Smooth muscle cell (in vitro differentiated cells): Measurements from ENCODE around the gene NTN1. TPM values are rescaled to one million over a fixed set of nuclear protein-coding genes. Genes with fewer than 3 reads are reported as not detected.

ENCODE experiments used
- DNase-seq: peaks from one replicate; lab custom pipeline; 2025; ENCODE audit not compliant: unreplicated experiment; lab: John Stamatoyannopoulos, UW
- H2AFZ ChIP-seq: fragments of 200-600 bp; sonication (generic); 2 replicates; pipeline ENCODE4 v1.6.0; 2016; ENCODE audit warnings: antibody characterized with exemption, low read depth, mild to moderate bottlenecking
- H3F3A ChIP-seq: fragments of 200-600 bp; sonication (generic); 2 replicates; pipeline ENCODE4 v1.6.0; 2017; ENCODE audit warnings: antibody characterized with exemption, low read depth
- H3K27ac ChIP-seq: fragments of 200-600 bp; sonication (generic); 2 replicates; pipeline ENCODE4 v1.5.1; 2016; ENCODE audit warnings: low read depth, mild to moderate bottlenecking
- H3K27me3 ChIP-seq: fragments of 200-600 bp; sonication (generic); 2 replicates; pipeline ENCODE4 v1.6.1; 2016; ENCODE audit warnings: low read depth, mild to moderate bottlenecking
- H3K36me3 ChIP-seq: fragments of 200-600 bp; sonication (generic); 2 replicates; pipeline ENCODE4 v1.5.1; 2016; ENCODE audit warnings: low read depth
- H3K4me1 ChIP-seq: fragments of 200-600 bp; sonication (generic); 2 replicates; pipeline ENCODE4 v1.5.1; 2016; ENCODE audit warnings: low read depth
- H3K4me2 ChIP-seq: fragments of 200-600 bp; sonication (generic); 2 replicates; pipeline ENCODE4 v1.6.0; 2016; ENCODE audit warnings: mild to moderate bottlenecking
- H3K4me3 ChIP-seq: fragments of 200-600 bp; sonication (generic); 2 replicates; pipeline ENCODE4 v1.5.1; 2016; ENCODE audit warnings: mild to moderate bottlenecking
- H3K79me2 ChIP-seq: fragments of 200-600 bp; sonication (generic); 2 replicates; pipeline ENCODE4 v1.6.0; 2016; ENCODE audit warnings: low read depth, mild to moderate bottlenecking
- H3K9ac ChIP-seq: fragments of 200-600 bp; sonication (generic); 2 replicates; pipeline ENCODE4 v1.6.0; 2016; ENCODE audit warnings: low read depth
- H3K9me3 ChIP-seq: fragments of 200-600 bp; sonication (generic); replicated peaks from 2 replicates; pipeline ENCODE4 v1.5.1; 2016; ENCODE audit warnings: low read depth
- H4K20me1 ChIP-seq: fragments of 200-600 bp; sonication (generic); 2 replicates; pipeline ENCODE4 v1.6.0; 2016; ENCODE audit warnings: low read depth
- CTCF ChIP-seq: fragments of 200-600 bp; sonication (generic); IDR thresholded peaks from 2 replicates; pipeline ENCODE4 v1.5.1; 2017; ENCODE audit warnings: borderline replicate concordance, mild to moderate bottlenecking, antibody characterized with exemption; ENCODE audit not compliant: insufficient read depth, poor library complexity, severe bottlenecking
- WGBS: methylation state at CpG from one replicate; pipeline ENCODE4 v1.1.7; 2016; ENCODE audit warnings: low lambda C conversion rate; 5-methylcytosine and 5-hydroxymethylcytosine counted together
- polyA plus RNA-seq: library from polyadenylated mRNA; unstranded; fragments of >200 nt; fragmentation: Nextera tagmentation; extraction: Ambion mirVana; gene quantifications from 2 replicates; pipeline ENCODE4 v1.2.1, GENCODE V29; 2016
- total RNA-seq: library from RNA; depleted of rRNA; stranded (reverse); fragments of >200 nt; gene quantifications from 2 replicates; pipeline ENCODE4 v1.2.3, GENCODE V29; 2014

NTN1 gene
- total and polyA plus RNA-seq, 2 experiments from 2014 or later: 0.07 to 0.72 TPM

- no peaks in the 10 kb centered on the region for H3K27me3 ChIP-seq
- no peak overlapping the region for H3K4me3 ChIP-seq
- WGBS: 62% methylated on average over 9 of the region's 9 CpGs
- no peak overlapping the region for H2AFZ ChIP-seq
- no peaks in the 10 kb centered on the region for H3K79me2 ChIP-seq
- no peaks in the 10 kb centered on the region for H4K20me1 ChIP-seq
- DNase-seq: no peak
- no peaks in the 10 kb centered on the region for H3K9me3 ChIP-seq
- no peak for TF ChIP-seq CTCF
- no peaks in the 10 kb centered on the region for H3K36me3 ChIP-seq
- H3K9ac ChIP-seq: no peak overlapping the region
- H3K4me1 ChIP-seq: no peaks in the 10 kb centered on the region
- no peaks in the 10 kb centered on the region for H3F3A ChIP-seq
- H3K27ac ChIP-seq: no peak overlapping the region
- no peak overlapping the region for H3K4me2 ChIP-seq
Measured at GRCh38 chr17:9062399-9062902, 41.1 kb downstream of the NTN1 start.

GRCh38 chr17:9064311-9064834 is 43.1 kb downstream of the NTN1 start:
- no peak for TF ChIP-seq CTCF
- Histone ChIP-seq H3K4me1 (no peaks in the 10 kb centered on the region), H3K27ac (no peak overlapping the region), H3F3A (no peaks in the 10 kb centered on the region), H3K4me3 (no peak overlapping the region), H3K36me3 (no peaks in the 10 kb centered on the region), H3K4me2 (no peak overlapping the region), H3K27me3 (no peaks in the 10 kb centered on the region), H3K79me2 (no peaks in the 10 kb centered on the region), H3K9me3 (no peaks in the 10 kb centered on the region), H3K9ac (no peak overlapping the region), H2AFZ (no peak overlapping the region), H4K20me1 (no peaks in the 10 kb centered on the region)
- DNase-seq: no peak
- 91% methylated on average over 6 of the region's 6 CpGs for WGBS

GRCh38 chr17:9071016-9071415 is 49.7 kb downstream of the NTN1 start:
- TF ChIP-seq CTCF: no peak

More at GRCh38 chr17:9071016-9071415, 49.7 kb downstream of the NTN1 start:
- H2AFZ ChIP-seq: no peak overlapping the region
- peaks cover 10% of the 10 kb centered on the region for H3K27me3 ChIP-seq
- H3K27ac ChIP-seq: no peak overlapping the region
- no peak for DNase-seq
- no peak overlapping the region for H3K4me2 ChIP-seq
- H3K4me1 ChIP-seq: no peaks in the 10 kb centered on the region
- H3K79me2 ChIP-seq: no peaks in the 10 kb centered on the region
- no peaks in the 10 kb centered on the region for H3K9me3 ChIP-seq
- H3K4me3 ChIP-seq: no peak overlapping the region
- WGBS: 97% methylated on average over 10 of the region's 10 CpGs
- no peaks in the 10 kb centered on the region for H3F3A ChIP-seq
- no peaks in the 10 kb centered on the region for H4K20me1 ChIP-seq
- no peaks in the 10 kb centered on the region for H3K36me3 ChIP-seq
- H3K9ac ChIP-seq: no peak overlapping the region
